AG08396 (cell line): ENCODE data around the gene COL19A1.

ENCODE experiments used
- DNase-seq: peaks from one replicate; pipeline ENCODE4 v3.0.0; 2012; ENCODE audit warnings: low spot score, mixed read lengths

Gene COL19A1

DNA sequence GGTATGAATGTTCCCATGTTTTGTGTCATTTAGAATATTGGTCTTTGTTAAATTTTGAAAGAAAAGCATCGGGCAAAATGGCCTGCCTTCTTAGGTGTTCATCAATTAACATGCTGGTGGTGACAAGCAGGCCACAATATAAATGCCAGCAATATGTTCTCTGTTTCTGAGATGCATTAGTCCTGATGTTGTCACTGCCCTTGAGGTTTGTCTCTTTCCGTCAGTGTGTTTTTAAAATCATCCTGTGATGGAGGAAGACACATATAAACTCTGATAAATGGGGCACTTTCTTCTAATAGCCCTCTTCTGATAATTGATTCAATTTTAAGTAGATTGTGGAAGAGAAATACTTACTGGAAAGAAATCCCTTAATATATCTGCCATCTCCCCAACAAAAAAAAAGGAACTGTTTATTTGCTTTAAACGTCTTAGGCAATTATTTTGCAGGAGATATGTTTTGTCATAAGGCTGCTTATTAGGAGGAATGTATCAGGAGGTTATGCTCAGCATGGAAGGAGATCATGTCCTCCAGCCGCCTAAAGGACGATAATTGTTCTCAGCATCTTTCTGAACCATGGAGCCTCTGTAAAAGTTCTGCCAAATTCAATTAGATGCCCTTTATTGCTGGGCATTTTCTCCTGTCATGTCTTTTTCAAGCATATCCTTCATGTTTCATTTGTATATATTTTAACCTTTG is 302.5 kb downstream of the COL19A1 start:
- no peak for DNase-seq

DNA sequence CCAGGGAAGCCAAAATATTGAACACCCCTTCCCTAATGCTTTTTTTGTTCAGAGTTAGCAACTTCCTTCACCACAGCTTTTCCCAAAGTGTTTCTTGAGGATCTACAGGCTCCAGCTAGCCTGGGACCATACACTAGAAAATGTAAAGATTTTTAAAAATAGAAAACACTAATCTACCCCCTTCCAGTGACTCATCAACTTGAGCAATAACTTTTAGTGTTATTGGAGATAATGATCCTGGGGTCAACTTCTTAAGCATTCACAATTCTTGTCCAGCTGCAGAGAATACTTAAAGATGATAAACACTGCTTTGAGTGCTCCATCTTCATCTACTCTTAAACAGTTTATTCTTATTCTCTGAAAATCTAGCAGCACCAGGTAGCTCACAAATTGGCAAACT is 304.9 kb downstream of the COL19A1 start:
- no peak for DNase-seq

DNA sequence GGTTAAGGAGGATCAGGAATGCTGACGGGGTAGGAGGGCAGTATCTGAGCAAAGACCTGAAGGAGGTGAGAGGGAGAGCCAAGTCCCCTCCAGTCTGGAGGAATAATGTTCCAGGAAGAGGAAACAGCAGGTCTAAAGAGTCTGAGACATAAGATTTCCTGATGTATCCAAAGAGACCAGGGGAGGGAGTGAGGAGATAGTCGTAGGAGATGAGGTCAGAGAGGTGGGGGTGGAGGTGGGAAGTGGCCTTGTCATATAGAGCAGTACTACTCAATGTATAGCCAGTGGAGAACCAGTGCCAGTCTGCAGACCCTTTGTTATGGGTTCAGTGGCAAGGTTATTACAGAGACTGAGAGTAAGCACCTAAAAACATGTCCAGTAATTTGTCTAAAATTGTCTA is 305.9 kb downstream of the COL19A1 start:
- no peak for DNase-seq

DNA sequence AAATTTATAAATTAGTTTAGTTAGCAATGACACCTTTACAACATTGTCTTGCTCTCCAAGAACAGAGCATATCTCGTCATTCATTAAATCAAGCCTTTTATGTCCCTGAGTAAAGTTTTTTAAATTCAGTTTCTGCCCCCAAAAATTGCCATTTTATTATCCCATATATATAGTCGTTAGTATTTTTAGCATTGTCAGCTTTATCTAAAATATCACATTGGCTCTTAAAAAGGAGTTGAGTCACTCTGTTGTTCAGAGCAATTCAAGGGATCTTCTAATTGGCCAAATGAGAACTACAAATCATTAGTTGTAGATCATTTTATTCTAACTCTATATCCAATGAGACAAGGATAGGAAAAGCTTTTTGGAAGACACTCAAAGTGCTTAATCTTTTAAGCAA is 309.4 kb downstream of the COL19A1 start:
- DNase-seq: no peak

GRCh38 chr6:70176842-70177550 is 310.6 kb downstream of the COL19A1 start:
- no peak for DNase-seq

DNA sequence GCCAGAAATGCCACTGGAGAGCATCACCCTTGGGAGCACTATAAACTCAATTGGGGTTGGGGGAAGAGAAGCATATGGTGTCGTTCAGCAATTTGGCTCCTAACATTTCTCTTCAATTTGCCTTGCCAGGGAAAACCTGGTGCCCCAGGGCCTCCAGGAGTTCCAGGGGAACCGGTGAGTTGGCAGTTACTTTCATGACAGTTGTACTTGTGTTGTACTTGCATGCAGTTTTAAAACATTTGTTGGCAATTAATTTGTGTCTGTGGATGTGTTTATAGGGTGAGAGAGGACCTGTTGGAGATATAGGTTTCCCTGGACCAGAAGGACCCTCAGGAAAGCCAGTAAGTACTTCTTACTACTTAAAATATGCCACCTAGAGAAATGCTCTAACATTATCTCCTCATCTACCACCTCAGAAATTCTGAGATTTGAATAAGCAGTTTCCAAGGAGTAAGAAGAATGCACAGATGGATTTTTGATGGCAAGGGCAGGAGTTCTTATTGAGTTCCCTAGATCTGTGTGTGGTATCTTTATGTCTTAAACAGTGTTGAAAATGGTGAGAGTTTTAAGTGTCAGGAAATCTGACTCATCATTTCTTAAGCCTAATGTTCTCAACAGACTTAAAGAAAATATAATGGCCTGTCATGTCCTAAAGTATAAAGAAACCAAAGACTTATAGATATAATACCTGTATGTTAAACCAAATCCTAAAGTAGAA is 314.0 kb downstream of the COL19A1 start:
- no peak for DNase-seq

GRCh38 chr6:70180901-70181599 is 314.7 kb downstream of the COL19A1 start:
- DNase-seq: no peak

GRCh38 chr6:70183538-70183937 is 317.2 kb downstream of the COL19A1 start:
- no peak for DNase-seq

DNA sequence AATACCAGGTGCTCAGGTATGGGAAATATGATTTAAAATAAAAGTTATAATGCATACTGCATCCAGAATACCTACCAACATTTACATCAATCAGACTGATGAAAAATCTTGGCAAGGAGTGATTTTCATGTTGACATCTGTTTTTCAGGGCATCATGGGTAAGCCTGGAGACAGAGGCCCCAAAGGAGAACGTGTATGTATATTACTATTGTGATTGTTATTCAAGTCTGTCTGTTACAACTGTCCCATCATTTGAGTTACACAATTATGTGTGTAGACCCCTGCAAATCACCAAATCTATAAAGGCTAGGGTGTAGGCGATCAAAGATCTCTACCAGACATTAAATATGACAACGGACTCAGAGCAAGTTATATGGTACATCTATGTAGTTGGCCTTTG is 318.4 kb downstream of the COL19A1 start:
- no peak for DNase-seq

DNA sequence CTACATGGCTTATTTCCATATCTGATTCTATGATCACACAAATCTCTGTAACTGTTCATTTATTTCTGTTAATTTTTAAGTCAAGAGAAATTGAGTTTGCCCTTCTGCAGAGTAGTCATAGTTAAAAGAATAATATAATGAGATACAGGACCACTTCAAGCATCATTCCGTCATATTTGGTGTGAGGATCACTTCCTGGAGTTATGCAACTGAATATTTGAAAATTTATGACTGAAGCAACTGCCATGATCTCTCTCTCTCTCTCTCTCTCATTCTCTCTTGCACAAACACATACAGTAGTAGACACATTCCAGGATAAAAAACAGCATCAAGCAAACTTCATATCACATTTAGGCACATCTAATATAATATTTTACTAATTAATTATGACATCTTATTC is 320.1 kb downstream of the COL19A1 start:
- no peak for DNase-seq

GRCh38 chr6:70188202-70188601 is 321.8 kb downstream of the COL19A1 start:
- DNase-seq: no peak

DNA sequence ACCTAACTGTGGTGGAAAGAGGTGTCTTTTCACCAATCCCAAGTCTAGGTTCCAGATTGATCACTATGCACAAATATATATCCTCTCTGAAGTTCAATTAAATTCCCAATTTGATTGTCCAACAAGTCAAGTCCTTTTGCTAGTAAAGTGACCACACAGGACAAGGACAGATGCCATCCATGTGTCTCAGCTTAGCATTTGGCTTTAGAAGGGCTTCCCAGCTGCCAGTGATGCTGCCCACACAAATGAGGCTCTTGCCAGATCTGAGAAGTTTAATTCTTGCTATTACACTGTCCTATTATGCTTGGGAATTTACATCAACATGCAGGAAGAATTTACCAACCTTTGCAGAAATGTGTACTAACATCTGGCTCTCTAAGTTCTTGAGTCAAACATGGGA is 328.1 kb downstream of the COL19A1 start:
- no peak for DNase-seq

GRCh38 chr6:70196531-70196930 is 330.2 kb downstream of the COL19A1 start:
- DNase-seq: no peak

DNA sequence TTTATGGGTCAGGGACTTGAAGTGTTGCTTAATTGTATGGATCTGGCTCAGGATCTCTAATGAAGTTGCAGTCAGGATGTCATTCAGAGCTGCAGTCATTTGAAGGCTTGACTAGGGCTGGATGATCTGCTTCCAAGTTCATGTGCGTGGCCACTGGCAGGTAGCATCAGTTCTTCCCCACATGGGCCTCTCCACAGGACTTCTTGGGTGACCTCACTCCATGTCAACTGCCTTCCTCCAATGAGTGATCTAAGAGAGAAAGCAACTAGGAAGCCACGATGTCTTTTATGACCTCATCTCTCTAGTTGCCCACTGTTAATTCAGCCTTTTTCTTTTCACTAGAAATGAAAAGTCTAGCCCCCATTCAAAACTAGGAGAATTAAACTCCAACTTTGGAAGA is 332.4 kb downstream of the COL19A1 start:
- no peak for DNase-seq

DNA sequence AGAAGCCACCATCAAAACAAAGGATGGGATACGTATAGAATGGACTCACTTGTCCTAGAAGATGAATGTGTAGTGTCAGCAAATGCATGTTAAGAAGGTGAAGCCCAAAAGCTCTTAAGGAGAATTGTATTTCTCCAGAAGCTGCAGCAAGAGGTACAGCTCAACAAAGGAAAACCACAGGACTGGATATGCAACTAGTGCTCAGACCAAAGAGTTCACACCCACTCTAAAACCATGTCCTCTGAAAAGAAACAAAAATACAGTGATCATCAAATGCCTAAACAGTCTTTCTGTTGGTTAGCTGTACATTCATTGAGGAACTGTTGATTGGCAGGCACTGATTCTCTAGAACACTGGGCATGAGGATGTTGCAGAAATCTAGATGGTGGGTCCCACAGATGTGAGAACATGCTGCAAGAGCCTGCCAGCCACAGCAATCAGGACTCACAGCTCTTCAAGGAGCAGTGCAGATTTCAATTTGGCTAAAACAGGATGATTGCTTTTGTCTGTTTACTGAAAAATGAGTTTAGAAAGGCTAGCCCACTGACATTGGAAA is 342.0 kb downstream of the COL19A1 start:
- DNase-seq: no peak

DNA sequence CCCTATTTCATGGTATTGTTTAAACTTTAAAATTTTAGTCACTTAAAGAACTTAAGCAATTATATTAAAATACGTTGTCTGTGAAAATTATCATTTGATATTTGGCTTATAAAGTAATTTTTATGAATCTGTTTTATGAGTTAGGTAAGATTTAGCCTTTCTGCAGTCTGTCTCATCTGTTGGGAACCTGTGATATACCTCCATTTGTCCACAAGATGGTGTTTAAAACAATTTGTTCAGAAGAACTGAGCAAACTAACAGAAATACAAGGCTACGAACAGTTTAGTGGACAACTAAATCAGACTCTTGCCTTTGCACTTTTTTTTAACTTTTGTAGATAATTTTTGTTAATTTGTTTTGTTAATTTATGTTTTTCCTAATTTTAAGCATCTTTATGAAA is 344.1 kb downstream of the COL19A1 start:
- no peak for DNase-seq

GRCh38 chr6:70215460-70216108 is 349.2 kb downstream of the COL19A1 start:
- no peak for DNase-seq

- DNase-seq: no peak
These were observed 350.4 kb downstream of the COL19A1 start for GRCh38 chr6:70216767-70217166.

- no peak for DNase-seq
These were observed 353.7 kb downstream of the COL19A1 start for GRCh38 chr6:70219943-70220613.

DNA sequence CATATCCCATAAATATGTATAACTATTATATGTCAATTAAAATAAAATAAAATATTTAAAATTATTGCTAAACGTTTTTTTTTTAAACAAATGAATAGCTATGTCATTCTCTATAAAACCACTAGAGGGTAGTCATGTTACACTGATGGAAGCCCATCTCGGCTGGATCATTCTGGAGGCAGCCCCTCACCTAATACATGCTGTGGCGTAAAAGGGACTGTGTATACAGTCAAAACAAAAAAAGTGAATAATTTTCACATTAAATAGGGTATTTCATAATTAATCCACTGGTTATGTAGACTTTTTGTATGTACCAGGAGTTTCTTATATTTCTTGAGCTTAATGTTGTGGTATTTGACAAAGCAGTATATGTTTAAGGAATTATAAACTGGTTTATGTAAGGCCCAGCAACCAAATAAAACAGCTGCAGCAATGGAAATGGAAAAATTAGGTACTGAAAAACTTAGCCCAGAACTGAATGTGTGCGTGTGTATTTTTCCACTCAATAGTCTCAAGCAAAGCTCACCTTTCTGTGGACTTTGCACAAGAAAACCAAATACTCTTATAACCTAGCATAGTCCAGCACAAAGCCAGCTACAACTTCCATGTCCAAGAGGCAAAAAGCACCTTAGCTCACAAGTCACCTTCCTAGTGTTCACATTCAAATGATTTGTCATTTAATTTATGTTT is 354.8 kb downstream of the COL19A1 start:
- DNase-seq: peak; percentile 19
